ENCODE results near the gene MLLT11.
A peak's percentile ranks its signal among the peaks of the same experiment; 100 is the strongest.
"Not testable (repeated sequence)": the region's sequence is repeated elsewhere in the genome, so short reads cannot be mapped to it uniquely, and the experiment has no call there.

The MLLT11 gene

DNA sequence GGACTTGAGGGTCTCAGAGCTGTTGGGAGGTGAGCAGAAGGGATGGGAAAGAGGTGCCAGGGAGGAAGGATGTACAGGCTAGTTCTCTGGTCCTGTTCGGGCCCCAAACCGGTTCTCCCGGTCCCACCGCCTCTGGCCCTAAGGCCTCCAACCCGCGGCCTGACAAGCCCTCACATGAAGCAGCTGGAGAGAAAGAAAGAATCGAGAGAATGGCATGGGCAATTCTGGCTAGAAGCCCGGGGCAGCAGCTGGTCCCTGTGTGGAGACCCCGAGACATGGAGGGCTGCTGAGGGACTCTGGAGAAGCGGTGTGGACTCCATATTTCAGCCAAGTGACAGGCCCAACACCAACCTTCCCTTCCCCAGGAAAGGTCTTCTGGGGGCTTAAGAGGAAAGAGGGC is 1.5 kb upstream of the MLLT11 start:
- DNase-seq, result peak; percentile 74

DNA sequence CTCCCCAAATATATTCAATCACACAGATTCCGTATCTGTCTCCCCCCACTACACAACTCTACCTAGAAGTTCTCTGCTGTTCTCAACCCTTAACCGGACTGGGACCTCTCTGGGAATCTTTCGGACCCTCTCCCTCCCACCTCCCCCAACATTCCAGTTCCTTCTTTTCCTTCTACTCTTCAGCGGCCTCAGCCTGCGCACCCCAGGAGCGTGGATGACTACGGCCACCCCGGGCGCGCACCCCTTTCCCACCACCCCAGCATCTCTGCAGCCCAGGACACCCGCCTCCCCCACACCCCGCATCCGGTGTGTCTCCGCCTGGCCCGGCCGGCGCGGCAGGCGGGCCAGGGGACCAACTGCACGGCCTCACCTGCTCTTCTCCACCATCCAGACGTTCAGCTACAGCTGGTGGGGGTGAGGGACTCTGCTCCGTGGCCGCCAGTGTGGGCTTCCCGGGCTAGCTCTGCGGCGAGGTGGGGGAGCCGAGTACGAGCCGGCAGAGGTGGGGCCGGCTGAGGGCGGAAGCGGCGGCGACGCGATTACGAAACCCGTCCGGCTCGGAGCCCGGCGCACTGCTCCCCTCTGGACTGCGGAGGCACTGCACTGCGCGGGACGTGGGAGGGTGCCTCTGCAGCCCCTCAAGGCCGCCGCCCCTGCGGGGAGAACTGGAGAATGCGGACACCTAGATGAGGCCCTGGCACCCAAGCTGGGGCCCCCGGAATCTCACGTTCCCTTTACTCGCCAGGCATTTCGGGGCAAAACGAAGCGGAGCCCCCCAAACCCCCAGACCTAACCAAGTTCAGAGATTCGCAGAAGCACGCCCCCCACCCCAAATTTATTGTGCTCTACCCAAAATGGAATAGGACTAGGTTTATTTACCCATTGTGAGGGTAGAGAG is 839 bp upstream of the MLLT11 start, which contains the start of gene CDC42SE1:
Gene CDC42SE1, minus strand, starts transcription at position 514 of the 898 bp plus-strand sequence. CDS start 3,892 bp downstream, outside the sequence.
- peak; percentile 92 for DNase-seq

DNA sequence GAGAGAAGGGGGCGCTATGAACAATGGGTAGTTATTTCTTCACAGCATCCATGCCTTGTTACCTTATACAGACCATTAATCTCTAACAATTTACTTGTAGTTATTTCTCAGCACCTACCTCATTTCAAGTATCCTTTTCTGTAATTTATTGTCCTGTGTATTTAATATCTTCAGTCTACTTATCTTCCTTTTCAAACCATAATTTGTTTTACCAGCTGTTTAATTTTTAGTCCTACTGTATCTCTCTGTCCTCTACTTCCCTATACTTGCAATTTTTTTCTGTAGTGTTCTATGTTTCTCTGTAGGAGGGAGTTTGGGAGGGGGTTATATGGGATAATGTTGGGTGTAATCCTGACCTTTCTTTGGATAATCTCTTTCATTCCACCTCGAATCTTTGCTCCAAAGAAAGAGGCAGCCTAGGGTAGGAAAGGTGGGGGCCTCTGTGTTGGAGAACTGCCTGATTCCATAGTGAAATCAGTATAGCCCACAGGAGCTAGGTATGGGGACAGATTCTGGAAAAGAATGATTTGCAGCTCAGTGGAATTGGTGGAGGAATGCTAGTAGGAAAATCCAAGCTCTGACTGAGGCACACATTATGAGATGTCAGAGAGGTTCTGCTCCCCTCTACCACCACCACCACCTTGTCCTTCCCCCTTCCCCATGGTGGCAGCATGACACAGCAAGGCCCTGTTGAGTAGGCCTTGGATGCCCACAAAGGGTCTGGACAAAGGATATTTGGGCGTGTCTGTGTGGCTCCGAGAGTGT is 642 bp downstream of the MLLT11 start:
- DNase-seq, result no peak

DNA sequence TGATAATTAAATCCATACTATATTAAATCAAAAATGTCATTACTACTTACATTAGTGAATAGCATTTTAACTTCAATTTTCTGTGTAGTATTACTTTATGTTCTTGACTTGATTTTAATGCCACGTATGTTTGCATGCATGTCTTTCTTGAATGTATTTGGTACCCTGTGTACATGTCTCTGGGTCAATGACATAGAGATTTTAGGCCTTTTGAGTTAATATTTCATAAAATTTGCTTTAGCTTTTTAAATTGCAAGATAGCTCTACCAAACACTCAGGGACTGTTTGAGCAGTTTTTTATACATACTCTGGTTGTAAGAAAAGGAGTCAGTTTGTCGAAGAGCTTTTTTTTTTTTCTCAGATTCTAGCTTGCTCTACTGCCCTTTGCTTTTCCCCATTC is 1.5 kb downstream of the MLLT11 start:
- DNase-seq, result no peak

DNA sequence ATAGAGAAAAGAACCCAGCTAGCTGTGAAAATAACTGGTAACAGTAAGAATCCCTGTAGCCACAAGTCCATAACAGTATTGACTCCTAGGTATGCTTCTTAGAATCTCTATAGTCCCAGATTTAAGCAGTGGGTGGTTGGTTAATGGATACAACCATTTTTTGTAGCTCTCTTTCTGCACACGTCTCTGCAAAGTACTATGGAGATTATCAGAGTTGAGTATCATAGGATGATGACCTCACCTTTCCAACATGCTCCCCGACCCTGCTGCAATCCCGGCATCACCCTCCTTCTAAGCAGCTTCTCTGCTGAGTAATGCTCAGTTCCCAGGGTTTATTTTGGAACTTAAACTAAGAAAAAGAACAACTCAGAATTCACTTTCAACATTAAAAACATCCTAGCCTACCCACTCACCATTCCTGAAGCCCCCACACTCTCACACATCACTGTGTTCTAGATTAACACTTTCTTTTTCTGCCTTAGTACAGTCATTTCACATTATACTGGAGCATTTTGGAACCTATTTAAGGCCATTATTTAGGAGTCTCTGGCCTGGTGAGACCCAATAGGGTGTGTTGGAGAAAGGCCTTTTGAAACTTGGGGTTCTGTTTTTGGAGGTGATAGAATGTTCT is 2.7 kb downstream of the MLLT11 start:
- DNase-seq, result no peak

DNA sequence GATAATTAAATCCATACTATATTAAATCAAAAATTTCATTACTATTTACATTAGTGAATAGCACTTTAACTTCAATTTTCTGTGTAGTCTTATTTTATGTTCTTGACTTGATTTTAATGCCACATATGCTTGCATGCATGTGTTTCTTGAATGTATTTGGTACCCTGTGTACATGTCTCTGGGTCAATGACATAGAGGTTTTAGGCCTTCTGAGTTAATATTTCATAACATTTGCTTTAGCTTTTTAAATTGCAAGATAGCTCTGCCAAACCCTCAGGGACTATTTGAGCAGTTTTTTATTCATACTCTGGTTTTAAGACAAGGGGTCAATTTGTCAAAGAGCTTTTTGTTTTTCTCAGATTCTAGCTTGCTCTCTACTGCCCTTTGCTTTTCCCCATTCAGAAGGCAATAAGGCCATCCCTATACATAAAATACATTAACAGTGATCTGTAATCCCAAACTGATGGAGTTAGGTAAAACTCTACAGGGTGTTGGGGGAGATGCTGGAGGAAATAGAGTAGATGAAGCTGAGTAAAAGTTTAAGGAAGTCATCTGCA is 5.0 kb downstream of the MLLT11 start:
- no peak for DNase-seq

DNA sequence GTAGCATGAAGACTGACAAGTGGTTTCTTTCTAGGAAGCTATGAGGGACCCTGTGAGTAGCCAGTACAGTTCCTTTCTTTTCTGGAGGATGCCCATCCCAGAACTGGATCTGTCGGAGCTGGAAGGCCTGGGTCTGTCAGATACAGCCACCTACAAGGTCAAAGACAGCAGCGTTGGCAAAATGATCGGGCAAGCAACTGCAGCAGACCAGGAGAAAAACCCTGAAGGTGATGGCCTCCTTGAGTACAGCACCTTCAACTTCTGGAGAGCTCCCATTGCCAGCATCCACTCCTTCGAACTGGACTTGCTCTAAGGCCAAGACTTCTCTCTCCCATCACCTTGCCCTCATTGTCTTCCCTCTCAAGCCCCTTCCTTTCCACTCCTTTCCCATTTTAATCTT is 7.0 kb downstream of the MLLT11 start:
- DNase-seq, result no peak

DNA sequence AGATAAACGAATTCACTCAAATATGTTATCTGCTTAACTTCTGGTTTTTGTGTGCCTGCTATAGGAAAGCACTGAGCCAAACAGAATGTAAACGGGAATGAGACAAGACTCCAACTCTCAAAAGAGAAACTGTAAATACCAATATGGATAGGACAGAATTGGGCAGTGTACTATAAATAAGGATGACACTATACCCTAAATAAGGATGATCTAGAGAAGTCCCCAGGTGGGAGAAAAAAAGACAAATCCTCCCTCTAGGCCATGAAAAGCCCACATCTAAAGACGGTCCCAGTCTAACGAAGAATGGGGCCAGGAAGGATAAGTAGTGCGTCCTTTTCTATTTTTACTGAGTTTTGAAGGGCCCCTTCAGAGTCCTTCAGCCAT is 8.9 kb downstream of the MLLT11 start:
- no peak for DNase-seq

DNA sequence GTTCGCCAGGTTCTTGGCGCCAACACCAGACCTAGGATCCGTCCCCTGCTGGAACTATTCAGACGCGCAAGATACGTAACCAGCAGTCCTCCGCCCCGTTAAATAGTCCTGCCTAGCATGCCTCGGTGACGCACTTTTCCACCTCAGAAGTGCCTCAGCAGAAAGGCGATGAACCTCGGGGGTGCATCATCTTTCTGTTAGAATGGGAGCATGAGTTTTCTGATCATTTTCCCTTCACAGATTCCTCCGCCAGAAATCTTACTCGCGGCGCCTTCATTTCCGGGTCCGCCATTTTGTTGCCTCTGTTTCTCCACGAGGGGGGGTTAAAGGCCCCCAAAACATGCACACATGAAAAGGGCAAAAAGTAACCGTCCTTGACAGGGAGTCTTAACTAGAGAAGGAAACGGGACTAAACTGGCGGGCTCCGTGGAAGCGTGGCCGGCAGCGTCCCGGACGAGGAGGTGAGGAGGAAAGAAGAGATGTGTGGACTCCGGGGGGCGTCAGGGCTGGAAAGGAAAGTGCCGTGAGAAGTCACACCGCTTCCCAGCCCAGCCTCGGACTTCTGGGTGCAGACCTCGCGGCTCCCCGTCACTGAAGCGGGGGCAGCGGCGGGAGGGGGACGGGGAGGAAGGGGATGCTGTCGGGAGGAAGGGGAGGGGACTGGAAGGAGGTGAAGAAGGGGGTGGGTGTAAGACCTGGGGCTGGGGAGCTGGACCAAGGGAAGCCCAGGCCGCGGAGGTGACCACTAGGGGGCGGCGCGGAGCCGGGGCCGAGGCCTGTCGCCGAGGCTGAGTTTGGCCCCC is 10.5 kb downstream of the MLLT11 start, which contains the start of gene GABPB2:
Gene GABPB2, plus strand, starts transcription at position 288 of the 803 bp plus-strand sequence. CDS start 17,429 bp downstream, outside the sequence.
- peak; percentile 96 for DNase-seq

DNA sequence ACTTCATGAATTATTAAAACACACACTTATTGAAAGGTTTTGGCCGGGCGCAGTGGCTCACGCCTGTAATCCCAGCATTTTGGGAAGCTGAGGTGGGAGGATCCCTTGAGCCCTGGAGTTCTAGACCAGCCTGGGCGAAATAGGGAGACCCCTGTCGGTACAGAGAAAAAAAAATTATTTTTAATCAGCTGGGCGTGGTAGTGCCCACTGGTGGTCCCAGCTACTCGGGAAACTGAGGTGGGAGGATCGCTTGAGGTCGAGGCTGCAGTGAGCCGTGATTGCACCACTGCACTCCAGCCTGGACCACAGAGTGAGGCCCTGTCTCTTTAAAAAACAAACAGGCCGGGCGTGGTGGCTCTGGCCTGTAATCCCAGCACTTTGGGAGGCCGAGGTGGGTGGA is 12.0 kb downstream of the MLLT11 start:
- no peak for DNase-seq

DNA sequence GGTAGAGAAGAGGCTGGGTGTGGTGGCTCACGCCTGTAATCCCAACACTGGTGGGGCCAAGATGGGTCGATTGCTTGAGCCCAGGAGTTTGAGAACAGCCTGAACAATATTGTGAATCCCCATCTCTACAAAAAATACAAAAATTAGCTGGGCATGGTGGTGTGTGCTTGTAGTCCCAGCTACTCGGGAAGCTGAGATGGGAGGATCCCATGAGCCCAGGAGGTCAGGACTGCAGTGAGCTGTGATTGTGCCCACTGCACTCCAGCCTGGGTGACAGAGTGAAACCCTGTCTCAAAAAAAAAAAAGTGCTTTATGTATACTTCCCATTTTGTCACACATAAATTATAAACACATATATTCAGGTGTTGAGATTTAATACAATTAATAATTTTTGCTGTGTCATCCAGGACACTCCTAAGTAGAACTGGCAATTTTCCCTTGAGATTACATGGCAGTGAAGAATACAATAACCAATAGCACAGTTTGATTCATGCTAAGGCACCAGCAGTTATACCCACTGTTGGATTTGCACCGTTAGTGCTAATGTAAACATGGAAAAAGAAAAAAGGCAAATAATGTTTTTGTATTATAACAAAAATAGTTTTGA is 25.9 kb downstream of the MLLT11 start:
- DNase-seq, result no peak

DNA sequence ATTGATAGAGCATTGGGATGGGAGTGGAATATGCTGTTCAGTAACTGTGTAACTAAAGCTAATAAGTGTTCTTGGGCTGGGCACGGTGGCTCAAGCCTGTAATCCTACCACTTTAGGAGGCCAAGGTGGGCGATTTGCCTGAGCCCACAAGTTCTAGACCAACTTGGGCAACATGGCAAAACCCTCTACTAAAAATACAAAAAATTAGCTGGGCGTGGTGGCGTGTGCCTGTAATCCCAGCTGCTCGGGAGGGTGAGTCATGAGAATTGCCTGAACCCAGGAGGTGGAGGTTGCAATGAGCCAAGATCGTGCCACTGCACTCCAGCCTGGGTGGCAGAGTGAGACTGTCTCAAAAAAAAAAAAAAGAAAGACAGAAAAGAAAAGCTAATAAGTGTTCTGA is 37.2 kb downstream of the MLLT11 start:
- DNase-seq, result not testable (repeated sequence)

DNA sequence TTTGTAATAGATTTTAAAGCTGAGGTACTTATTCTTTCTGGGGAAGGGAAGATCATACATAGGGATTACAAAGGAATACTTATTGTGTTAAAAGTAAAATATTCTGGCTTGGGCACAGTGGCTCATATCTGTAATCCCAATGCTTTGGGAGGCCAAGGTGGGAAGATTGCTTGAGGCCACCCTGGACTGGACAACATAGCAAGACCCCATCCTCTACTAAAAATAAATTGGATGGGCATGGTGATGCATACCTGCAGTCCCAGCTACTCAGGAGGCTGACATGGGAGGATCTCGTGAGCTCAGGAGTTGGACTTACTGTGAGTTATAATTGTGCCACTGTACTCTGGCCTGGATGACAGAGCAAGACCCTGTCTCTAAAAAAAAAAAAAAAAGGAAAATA is 37.9 kb downstream of the MLLT11 start:
- no peak for DNase-seq

DNA sequence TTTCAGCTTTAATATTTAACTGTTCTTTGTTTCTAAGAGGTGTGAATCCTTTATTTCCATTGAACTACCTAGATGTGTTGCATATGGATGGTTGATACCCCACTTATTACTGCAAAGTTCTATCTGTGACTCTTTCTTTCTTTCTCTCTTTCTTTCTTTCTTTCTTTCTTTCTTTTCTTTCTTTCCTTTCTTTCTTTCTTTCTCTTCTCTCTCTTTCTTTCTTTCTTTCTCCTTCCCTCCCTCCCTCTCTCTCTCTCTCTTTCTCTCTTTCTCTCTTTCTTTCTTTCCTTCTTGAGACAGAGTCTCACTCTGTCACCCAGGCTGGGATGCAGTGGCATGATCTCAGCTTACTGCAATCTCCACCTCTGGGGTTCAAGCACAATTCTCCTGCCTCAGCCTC is 44.4 kb downstream of the MLLT11 start:
- DNase-seq, result no peak

DNA sequence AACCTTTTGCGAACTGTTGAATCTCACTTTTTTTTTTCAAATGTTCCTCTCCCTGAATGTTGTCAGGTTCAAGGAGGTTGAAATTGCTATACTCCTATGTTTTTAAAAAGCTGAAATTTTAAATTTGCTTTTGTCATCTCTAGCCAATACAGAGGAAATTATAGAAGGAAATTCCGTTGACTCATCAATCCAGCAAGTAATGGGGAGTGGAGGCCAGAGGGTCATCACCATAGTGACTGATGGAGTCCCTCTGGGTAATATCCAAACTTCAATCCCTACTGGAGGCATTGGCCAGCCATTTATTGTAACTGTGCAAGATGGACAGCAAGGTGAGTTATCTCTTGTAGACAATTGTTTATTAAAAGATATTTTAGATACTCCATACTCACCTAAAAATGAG is 46.7 kb downstream of the MLLT11 start:
- DNase-seq, result no peak

DNA sequence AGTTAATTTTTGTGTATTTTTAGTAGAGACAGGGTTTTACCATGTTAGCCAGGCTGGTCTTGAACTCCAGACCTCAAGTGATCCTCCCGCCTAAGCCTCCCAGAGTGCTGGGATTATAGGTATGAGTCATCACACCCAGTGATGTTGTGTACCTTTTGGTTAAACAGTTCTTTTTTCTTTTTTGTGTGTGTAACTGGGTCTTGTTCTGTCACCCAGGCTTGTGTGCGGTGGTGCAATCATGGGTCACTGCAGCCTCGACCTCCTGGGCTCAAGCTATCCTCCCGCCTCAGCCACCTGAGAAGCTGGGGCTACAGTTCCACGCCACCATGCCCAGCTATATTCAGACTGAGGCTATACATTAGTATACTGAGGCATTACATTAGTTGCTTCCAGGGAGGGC is 48.1 kb downstream of the MLLT11 start:
- DNase-seq, result no peak

DNA sequence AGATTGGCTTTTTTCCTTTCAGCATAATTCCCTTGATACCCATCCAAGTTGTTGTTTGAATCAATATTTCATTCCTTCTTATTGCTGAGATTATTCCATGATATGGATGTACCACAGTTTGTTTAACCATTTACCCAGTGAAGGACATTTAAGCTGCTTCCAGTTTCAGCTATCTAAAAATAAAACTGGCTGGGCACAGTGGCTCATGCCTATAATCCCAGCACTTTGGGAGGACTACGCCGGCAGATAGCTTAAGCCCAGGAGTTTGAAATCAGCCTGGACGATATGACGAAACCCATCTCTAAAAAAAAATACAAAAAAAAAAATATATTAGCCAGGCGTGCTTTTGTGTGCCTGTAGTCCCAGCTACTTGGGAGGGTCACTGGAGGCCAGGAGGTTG is 53.7 kb downstream of the MLLT11 start:
- no peak for DNase-seq

Data from femur (tissue), 1 donor.